Measurements from ENCODE around the gene TSKU.

TSKU gene

DNA sequence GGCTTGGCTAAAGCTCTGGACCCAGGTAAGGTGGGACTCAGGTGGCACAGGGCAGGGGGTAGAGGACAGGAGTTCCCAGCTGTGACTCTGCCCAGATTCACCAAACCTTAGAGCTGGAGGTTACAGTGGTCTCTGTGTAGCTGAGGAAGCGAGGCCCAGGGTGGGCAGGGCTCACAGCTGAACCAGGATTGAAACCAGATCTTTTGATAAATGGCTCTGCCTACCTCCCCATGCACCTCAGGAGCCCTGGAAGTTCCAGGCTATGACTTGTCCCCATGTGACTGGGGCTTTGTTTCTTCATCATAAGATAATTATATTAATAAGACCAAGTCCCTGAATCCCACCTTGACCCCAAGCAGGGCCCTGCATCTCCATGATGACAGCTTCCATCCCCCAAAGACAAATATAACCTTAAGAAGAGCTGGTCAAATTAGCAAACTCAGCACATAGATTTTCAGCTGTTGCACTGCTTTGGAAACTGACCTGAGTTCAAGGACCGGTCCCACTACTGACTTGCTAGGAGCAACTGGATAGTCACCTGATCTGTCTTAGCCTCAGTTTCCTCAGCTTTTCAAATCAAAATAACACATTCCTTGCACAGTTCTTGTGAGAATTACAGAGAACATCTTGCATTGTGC lies 21.3 kb upstream of the TSKU start:
- H3K36me3 ChIP-seq (ENCODE audit: insufficient read depth, low read length), result no peaks in the 10 kb centered on the region
- H3K4me1 ChIP-seq (ENCODE audit: insufficient read depth, low read length), result peaks cover 9% of the 10 kb centered on the region; the same call in 1 of the 2 replicates
- H3K9me3 ChIP-seq (ENCODE audit: control insufficient read depth, insufficient read depth, low read length), result no peaks in the 10 kb centered on the region
- no peak overlapping the region for H3K9ac ChIP-seq (ENCODE audit: low read depth, low read length)

DNA sequence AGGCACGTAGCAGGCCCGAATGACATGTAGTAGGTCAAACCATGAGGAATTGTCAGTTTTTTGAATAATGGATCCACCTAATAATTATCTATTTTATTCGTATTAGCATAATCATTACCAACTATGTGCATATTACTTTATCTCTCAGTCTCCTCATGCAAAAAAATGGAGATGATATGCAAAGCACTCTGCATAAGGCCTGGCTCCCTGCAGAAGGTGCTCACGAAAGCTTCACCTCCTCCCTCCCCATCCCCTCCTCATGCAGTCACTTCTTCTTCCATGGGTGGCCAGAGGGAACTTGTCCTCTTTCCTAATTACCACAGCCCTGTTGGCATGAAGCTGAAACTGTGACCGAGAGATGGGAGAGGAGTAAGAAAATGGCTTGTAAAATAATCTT lies 20.8 kb upstream of the TSKU start:
- Histone ChIP-seq H3K36me3 (ENCODE audit: insufficient read depth, low read length) (no peaks in the 10 kb centered on the region), H3K9me3 (ENCODE audit: control insufficient read depth, insufficient read depth, low read length) (no peaks in the 10 kb centered on the region), H3K4me1 (ENCODE audit: insufficient read depth, low read length) (peaks cover 9% of the 10 kb centered on the region; the same call in 1 of the 2 replicates), H3K9ac (ENCODE audit: low read depth, low read length) (no peak overlapping the region)

DNA sequence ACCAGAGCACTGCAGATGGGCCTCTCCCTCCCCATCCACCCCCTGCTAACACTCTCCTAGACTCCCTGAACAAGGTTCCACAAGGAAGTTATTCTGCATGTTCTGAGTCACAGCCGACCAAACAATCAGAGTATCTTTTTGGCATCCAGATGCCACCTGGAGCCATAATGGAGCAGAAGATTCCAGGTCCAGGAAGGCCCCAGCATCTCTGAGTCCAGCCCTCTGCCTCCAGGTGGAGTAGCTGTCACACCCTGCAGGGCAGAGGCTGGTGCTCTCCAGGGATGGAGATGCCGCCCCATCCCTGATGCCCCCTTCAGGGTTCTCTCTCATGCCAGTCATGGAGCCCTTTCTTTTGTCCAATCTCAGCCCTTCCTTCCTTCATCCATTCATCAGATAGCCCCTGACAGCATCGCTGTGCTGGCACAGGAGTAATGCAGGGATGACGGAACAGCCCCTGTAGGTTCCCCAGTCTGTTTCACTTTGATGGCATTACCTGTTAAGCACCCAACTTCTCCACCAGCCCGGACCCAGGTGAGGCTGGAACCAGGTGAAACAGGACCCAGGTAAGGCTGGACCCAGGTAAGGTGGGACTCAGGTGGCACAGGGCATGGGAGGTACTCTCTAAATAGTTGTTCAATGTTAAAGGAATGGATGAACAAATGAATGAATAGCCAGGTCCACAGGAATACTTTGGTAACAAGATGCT lies 20.1 kb upstream of the TSKU start:
- Histone ChIP-seq H3K4me1 (ENCODE audit: insufficient read depth, low read length) (peaks cover 16% of the 10 kb centered on the region), H3K36me3 (ENCODE audit: insufficient read depth, low read length) (no peaks in the 10 kb centered on the region), H3K9me3 (ENCODE audit: control insufficient read depth, insufficient read depth, low read length) (no peaks in the 10 kb centered on the region), H3K9ac (ENCODE audit: low read depth, low read length) (no peak overlapping the region)

DNA sequence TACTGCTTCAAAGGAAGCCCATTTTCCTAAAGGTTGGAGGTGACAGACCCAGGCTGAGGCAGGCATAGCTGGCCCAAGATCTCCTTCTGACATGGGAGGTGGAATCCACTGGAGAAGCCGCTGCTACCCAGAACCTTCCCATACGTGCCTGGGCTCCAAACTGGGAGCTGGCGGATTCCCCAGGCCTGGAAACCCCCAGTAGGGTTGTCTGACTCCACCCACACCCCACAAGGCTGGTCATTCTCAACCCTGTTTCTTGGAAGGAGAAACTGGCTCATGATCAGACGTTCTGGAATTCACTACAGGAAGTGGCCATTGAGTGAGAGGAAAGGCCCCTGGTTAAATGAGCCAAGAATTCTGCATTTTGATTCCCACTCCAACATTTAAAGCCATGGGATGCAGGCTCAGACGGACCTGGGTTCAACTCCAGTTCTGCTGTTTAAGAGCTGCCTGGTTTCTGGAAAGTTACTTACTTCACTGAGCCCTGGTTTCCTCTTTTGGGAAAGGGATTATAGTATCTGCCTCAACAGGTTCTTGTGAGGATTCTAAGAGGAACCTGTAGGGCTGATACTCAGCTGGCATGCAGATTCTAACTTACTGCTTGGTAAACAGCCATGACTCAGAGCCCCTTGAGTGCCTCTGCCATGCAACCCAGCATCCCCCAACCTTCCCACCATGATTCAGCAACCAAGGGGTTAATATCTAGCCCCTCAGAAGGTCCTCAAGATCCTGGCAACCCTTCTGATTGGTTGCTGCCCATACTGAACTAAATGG lies 19.4 kb upstream of the TSKU start:
- Histone ChIP-seq H3K36me3 (ENCODE audit: insufficient read depth, low read length) (no peaks in the 10 kb centered on the region), H3K9ac (ENCODE audit: low read depth, low read length) (no peak overlapping the region), H3K9me3 (ENCODE audit: control insufficient read depth, insufficient read depth, low read length) (no peaks in the 10 kb centered on the region), H3K4me1 (ENCODE audit: insufficient read depth, low read length) (peaks cover 22% of the 10 kb centered on the region)

DNA sequence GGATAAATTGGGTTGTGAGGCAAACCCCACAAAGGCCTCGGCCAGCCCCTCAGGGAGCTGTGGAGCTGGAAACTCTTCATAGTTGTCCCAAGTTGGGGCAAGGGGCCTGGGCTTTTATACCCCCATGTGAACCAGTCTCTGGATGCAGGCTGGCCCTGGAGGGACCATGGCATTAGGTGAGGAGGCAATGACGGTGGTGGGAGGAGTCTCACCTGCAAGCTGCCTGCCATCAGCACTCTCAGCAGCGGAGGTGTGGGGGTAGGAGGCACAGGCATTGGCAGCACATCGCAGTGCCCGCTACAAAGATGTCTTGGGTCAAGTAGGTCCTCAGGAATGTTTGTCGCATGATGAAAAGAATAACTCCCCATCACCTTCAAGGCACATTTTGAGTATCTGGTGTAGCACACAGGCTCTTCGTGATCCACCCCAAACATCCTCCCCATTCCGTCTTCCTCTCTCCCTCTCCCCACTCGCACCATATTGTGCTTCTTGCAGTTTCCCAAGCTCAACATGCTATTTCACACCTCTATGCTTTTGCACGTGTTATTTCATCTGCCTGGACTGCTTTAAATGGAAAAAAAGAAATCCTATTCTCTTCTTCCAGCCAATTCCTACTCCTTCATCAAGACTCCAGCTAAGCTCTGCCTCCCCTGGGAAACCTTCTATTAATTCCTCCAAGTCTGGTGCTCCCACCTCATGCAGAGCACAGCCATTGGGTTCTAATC lies 18.1 kb upstream of the TSKU start:
- Histone ChIP-seq H3K4me1 (ENCODE audit: insufficient read depth, low read length) (peaks cover 28% of the 10 kb centered on the region), H3K9me3 (ENCODE audit: control insufficient read depth, insufficient read depth, low read length) (no peaks in the 10 kb centered on the region), H3K9ac (ENCODE audit: low read depth, low read length) (no peak overlapping the region), H3K36me3 (ENCODE audit: insufficient read depth, low read length) (no peaks in the 10 kb centered on the region)

DNA sequence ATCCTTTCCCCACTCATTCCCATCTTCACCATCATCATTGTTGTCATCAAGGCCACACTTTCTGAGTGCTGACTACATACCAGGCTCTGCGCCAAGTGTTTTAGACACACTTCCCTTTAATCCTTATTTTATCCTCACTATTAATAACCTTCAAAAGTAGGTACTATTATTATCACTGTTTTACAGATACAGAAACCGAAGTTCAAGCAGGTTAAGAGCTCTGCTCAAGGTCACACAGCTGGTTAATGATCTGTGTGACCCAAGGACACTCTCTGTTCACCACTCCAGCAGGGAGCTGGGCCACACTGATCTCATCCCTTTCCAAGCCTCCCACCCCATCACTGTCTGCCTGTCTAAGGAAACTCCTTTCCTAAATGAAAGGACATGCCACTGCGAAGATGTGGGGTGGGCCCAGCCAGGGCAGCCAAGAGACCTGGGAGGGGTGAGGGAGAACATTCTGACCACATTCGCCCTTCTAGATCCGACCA lies 17.2 kb upstream of the TSKU start:
- no peaks in the 10 kb centered on the region for H3K36me3 ChIP-seq (ENCODE audit: insufficient read depth, low read length)
- H3K9ac ChIP-seq (ENCODE audit: low read depth, low read length), result no peak overlapping the region
- peaks cover 32% of the 10 kb centered on the region for H3K4me1 ChIP-seq (ENCODE audit: insufficient read depth, low read length)

DNA sequence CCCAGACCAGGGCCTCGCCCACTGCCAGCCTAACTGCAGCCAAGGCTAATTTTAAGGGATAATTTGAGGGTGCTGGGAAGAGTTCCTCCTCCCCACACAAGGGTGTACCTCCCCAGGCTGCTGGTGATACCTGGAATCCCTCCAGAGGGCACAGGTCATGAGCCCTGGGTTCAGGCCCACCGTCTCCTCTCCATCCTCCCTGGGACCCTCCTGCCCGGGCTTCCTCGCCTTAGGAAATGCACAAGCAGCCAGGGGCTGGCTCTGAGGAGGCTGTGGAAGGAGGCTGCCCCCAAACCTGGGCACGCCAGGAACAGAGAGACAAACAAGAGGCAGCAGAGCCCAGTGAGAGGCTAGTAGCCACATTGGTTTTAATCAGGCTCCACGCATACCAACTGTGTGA lies 16.6 kb upstream of the TSKU start:
- Histone ChIP-seq H3K9ac (ENCODE audit: low read depth, low read length) (no peak overlapping the region), H3K9me3 (ENCODE audit: control insufficient read depth, insufficient read depth, low read length) (no peaks in the 10 kb centered on the region), H3K4me1 (ENCODE audit: insufficient read depth, low read length) (peaks cover 38% of the 10 kb centered on the region), H3K36me3 (ENCODE audit: insufficient read depth, low read length) (no peaks in the 10 kb centered on the region)

More for the DNA sequence above, 17.2 kb upstream of the TSKU start:
- H3K9me3 ChIP-seq (ENCODE audit: control insufficient read depth, insufficient read depth, low read length), result no peaks in the 10 kb centered on the region

DNA sequence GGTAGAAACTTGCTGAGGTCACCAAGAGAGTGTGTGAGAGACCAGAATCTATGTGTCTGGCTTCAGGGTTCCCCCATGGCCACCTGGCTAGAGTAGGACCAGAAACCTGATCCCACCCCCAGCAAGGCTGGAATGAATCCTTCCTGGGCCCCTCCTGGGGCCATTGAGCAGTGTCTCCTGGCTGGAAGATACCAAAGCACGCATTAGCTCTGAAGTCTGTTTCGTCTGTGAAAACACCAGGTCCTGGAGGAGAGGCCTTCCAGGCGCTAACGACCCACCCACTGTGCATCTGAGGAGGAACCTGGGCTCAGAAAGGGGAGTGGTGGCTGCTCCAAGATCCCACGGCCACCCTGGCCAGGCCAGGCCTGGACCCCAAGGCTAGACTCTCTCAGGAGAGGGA lies 15.5 kb upstream of the TSKU start:
- no peaks in the 10 kb centered on the region for H3K9me3 ChIP-seq (ENCODE audit: control insufficient read depth, insufficient read depth, low read length)
- no peaks in the 10 kb centered on the region for H3K36me3 ChIP-seq (ENCODE audit: insufficient read depth, low read length)
- no peak overlapping the region for H3K9ac ChIP-seq (ENCODE audit: low read depth, low read length)
- H3K4me1 ChIP-seq (ENCODE audit: insufficient read depth, low read length), result peaks cover 48% of the 10 kb centered on the region

DNA sequence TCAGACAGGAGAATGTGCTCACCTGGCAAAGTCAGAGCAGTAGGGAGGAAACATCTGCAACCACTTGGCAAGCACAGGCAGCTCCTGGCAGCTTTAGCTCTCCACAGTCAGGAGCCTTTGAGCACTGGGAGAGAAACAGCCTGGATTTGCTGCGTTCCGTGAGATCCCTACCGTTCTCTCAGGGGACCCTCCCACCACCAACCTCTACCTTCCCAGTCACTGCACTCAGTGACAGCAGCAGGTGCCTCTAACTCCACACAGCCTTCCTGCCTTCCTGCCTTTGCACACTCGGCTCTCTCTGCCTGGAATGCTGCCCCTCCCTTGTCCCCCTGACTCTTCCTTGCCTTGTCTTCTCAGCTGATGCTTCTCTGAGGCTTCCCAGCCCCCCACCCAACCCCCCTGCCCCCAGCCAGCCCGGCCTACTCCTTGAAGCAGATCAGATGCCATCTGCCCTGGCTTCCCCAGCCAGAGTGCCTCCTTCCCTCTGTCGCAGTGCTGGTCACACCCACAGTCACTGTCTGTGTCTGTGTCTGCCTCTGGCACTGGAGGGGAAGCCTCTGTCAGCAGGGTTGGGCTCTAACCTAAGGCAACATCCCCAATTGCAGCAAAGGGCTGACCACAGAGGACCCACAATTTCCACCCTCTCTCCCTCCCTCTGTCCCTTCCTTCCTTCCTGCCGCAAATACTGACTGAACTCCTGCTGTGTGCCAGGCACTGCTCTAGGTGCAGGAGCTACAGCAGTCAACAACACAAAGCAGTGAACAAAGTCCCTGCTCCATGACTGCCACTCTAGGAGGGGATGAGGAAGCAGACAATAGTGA lies 14.9 kb upstream of the TSKU start:
- H3K9ac ChIP-seq (ENCODE audit: low read depth, low read length), result no peak overlapping the region
- no peaks in the 10 kb centered on the region for H3K9me3 ChIP-seq (ENCODE audit: control insufficient read depth, insufficient read depth, low read length)
- H3K36me3 ChIP-seq (ENCODE audit: insufficient read depth, low read length), result no peaks in the 10 kb centered on the region
- H3K4me1 ChIP-seq (ENCODE audit: insufficient read depth, low read length), result peaks cover 48% of the 10 kb centered on the region

DNA sequence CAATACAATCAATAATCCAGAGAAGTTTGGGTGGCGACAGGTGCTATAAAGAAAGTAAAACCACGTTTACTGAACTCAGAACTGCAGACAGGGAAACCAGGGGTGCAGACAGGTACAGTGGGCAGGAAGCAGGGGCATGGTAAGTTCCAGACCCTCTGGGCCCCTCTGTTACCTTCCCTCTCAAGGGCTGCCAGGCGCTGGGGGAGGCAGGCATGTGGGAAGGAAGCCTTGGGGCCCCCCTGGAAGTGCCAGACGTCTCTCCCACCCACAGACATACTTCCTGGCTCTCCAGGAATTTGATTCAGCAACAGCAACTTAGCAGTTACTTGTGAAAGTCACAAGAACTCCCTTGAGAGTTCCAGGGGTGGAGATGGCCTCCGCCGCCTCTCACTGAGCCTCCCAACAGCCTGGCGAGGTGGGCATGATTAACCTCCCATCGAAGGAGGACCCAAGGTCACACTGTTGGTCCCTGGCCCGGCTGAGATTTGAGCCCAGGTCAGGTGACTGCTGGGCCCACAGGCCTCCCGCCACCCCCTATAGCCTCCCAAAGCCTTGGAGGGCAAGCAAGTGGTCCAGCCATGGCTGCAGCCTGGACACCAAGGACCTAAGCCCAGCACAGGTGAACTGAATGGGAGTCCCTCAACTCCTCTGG lies 14.1 kb upstream of the TSKU start:
- no peaks in the 10 kb centered on the region for H3K9me3 ChIP-seq (ENCODE audit: control insufficient read depth, insufficient read depth, low read length)
- no peaks in the 10 kb centered on the region for H3K36me3 ChIP-seq (ENCODE audit: insufficient read depth, low read length)
- H3K9ac ChIP-seq (ENCODE audit: low read depth, low read length), result no peak overlapping the region
- peaks cover 42% of the 10 kb centered on the region for H3K4me1 ChIP-seq (ENCODE audit: insufficient read depth, low read length)

DNA sequence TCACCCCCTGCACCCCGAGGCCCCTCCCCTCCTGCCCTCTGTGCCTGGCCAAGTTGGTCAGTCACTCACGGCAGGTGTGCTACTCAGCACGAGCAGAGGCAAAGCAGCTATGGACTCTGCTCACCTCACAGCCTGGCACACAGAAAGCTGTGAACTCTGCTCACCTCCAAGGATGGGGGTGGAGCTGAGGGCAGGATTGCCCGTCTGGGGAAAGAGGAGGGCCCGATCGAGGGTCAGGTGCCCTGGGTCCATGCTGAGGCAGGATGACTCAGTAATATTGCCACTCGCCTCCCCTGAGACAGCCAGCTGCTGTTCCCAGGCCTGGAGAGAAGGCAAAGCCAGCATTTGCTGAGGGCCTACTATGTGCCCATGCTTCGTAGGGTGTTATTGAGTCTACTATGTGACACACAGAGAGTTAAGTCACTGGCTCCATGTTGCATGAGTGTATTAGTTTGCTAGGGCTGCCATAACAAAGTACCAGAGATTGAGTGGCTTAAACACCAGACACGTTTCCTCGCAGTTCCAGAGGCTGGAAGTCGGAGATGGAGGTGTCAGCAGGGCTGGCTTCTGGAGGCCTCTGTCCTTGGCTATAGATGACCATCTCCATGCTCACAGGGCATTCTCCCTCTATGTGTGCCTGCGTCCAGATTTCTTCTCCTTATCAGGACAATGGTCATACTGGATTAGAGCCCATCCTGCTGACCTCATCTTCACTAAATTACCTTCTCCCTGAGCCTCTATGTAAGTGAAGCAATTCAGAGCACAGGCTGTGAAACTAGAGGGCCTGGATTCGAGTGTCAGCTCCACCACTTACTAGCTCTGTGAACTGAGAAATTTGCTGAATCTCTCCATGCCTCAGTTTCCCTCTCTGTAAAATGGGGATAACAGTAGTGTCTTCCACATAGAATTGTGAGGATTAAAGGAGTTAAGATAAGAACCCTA lies 13.2 kb upstream of the TSKU start:
- Histone ChIP-seq H3K9ac (ENCODE audit: low read depth, low read length) (no peak overlapping the region), H3K4me1 (ENCODE audit: insufficient read depth, low read length) (peaks cover 39% of the 10 kb centered on the region)

DNA sequence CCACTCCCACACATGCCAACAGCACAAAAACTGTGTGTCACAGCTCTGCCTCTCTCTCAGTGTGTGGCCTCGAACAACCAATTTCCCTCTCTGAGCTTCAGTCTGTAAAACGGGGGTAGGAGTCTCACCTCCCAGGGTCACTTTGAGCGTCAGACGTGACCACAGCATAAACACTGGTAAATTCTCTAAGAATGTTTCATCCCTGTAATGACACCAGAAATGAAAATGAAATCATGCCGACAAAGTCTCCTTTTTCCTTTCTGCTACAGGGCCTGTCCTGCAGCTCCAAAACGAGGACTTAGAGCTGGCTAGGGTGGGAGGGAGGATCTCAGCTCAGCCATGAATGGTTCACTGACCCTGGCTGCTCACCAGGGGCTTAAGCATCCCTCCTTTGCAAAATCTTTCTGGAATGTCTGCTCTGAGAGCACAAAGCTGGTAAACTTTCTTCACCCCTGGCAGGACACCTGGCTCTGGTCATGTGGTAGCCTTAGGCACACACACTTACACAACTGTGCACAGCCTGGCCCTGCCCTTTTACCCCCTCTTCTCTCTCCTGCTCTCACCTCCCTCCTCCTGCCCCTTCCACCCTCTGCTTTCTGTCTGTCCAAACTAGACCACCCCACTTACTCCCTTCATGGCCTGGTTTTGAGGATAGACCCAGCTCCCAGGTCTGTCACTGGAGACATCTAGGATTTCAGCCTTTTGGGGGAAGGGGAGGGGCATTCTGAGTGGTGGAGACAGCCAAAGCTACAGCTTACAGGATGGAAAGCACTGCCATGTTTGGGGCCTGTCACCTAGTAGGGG lies 12.3 kb upstream of the TSKU start:
- Histone ChIP-seq H3K9ac (ENCODE audit: low read depth, low read length) (no peak overlapping the region), H3K9me3 (ENCODE audit: control insufficient read depth, insufficient read depth, low read length) (peaks cover 3% of the 10 kb centered on the region; the same call in 1 of the 2 replicates), H3K36me3 (ENCODE audit: insufficient read depth, low read length) (no peaks in the 10 kb centered on the region), H3K4me1 (ENCODE audit: insufficient read depth, low read length) (peaks cover 39% of the 10 kb centered on the region)

More for the DNA sequence above, 13.2 kb upstream of the TSKU start:
- H3K36me3 ChIP-seq (ENCODE audit: insufficient read depth, low read length), result no peaks in the 10 kb centered on the region
- H3K9me3 ChIP-seq (ENCODE audit: control insufficient read depth, insufficient read depth, low read length), result no peaks in the 10 kb centered on the region

All from ES-I3 (cell line).